Loucy (cell line): ENCODE measurements around the gene FOXO6.

ENCODE experiments used
- EZH2phosphoT487 ChIP-seq: fragments of 200-600 bp; IDR thresholded peaks from 2 replicates; pipeline ENCODE4 v1.6.1; 2018; ENCODE audit warnings: antibody characterized with exemption, mild to moderate bottlenecking, moderate library complexity, borderline replicate concordance
- TF ChIP-seq, protein P1 (sequence below): fragments of 200-600 bp; sonication (generic); conservative IDR thresholded peaks from 2 replicates; pipeline ENCODE4 v1.5.1; 2014; ENCODE audit warnings: mild to moderate bottlenecking, antibody characterized with exemption, low read length

DNA sequence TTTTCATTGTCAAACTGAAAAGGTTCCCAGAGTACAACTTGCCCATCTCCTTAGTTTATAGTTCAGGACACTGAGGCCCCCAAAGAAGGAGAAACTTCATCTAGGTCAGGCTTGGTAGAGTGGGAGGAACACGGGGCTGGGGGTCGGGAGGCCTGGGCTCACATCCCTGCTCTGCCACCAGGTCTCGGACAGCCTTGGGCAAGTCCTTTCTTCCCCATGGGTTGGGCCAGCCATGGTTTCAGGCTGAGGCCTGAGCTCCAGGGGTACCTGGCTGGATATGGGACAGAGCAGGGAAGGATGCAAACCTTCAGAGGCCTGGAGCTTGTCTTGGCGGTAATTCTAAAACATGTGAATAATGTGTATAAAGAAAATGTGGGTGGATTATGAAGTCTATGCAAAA, 17.0 kb downstream of the FOXO6 start:
- TF ChIP-seq, protein P1, sequence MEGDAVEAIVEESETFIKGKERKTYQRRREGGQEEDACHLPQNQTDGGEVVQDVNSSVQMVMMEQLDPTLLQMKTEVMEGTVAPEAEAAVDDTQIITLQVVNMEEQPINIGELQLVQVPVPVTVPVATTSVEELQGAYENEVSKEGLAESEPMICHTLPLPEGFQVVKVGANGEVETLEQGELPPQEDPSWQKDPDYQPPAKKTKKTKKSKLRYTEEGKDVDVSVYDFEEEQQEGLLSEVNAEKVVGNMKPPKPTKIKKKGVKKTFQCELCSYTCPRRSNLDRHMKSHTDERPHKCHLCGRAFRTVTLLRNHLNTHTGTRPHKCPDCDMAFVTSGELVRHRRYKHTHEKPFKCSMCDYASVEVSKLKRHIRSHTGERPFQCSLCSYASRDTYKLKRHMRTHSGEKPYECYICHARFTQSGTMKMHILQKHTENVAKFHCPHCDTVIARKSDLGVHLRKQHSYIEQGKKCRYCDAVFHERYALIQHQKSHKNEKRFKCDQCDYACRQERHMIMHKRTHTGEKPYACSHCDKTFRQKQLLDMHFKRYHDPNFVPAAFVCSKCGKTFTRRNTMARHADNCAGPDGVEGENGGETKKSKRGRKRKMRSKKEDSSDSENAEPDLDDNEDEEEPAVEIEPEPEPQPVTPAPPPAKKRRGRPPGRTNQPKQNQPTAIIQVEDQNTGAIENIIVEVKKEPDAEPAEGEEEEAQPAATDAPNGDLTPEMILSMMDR, result no peak
- no peak for TF ChIP-seq EZH2phosphoT487
